Retinal pigment epithelial cell (primary cell): ENCODE measurements around the gene ACAD8.
"Not testable (repeated sequence)": the region's sequence is repeated elsewhere in the genome, so short reads cannot be mapped to it uniquely, and the experiment has no call there.

Experiments used
- DNase-seq: peaks from one replicate; pipeline ENCODE4 v3.0.0-alpha.2; 2010; ENCODE audit warnings: low read depth
- H3K4me3 ChIP-seq: 2 replicates; pipeline ENCODE4 v1.5.1; 2011; ENCODE audit warnings: mild to moderate bottlenecking, low read length, control low read depth, moderate library complexity
- CTCF ChIP-seq: conservative IDR thresholded peaks from 2 replicates; pipeline ENCODE4 v1.5.1; 2011; ENCODE audit warnings: low read depth, low read length, control low read depth, inconsistent platforms

ACAD8 gene

GRCh38 chr11:134282121-134283045, 29.0 kb downstream of the ACAD8 start:
- no peak for TF ChIP-seq CTCF
- no peak overlapping the region for H3K4me3 ChIP-seq
- no peak for DNase-seq

GRCh38 chr11:134283461-134284230, 30.3 kb downstream of the ACAD8 start:
- H3K4me3 ChIP-seq, result no peak overlapping the region
- DNase-seq, result no peak
- no peak for TF ChIP-seq CTCF

GRCh38 chr11:134284349-134284748, 31.0 kb downstream of the ACAD8 start:
- not testable (repeated sequence) for H3K4me3 ChIP-seq, DNase-seq

- no peak overlapping the region for H3K4me3 ChIP-seq
- TF ChIP-seq CTCF, result no peak
- no peak for DNase-seq
Observed at GRCh38 chr11:134287561-134287960, 34.2 kb downstream of the ACAD8 start.

- no peak for TF ChIP-seq CTCF
- H3K4me3 ChIP-seq, result no peak overlapping the region
- DNase-seq, result no peak
Observed at GRCh38 chr11:134288486-134288885, 35.1 kb downstream of the ACAD8 start.

- no peak for DNase-seq
- no peak for TF ChIP-seq CTCF
- no peak overlapping the region for H3K4me3 ChIP-seq
Observed at GRCh38 chr11:134289167-134289566, 35.8 kb downstream of the ACAD8 start.

- no peak overlapping the region for H3K4me3 ChIP-seq
- DNase-seq, result no peak
- TF ChIP-seq CTCF, result no peak
Observed at GRCh38 chr11:134289789-134290188, 36.4 kb downstream of the ACAD8 start.
